Occipital lobe (tissue), 2 donors: ENCODE data around the gene PRKAG2. TPM values are rescaled to one million over a fixed set of nuclear protein-coding genes. Genes with fewer than 3 reads are reported as not detected.
A peak's percentile ranks its signal among the peaks of the same experiment; 100 is the strongest.

ENCODE experiments used
- DNase-seq: peaks from one replicate; lab custom pipeline; 2025; lab: John Stamatoyannopoulos, UW
- total RNA-seq: library from RNA; depleted of rRNA; stranded (reverse); fragments of >200 nt; gene quantifications from one replicate; pipeline ENCODE4 v1.2.3, GENCODE V29; 2014

Gene PRKAG2
- total RNA-seq, 1 donor from 2014 or later, result 32.9 TPM

- DNase-seq, result no peak
These were observed 307.7 kb downstream of the PRKAG2 start for GRCh38 chr7:151568956-151569940.

- no peak for DNase-seq
These were observed 310.0 kb downstream of the PRKAG2 start for GRCh38 chr7:151566897-151567320.

- no peak for DNase-seq
These were observed 311.4 kb downstream of the PRKAG2 start for GRCh38 chr7:151565541-151565940.

- DNase-seq, result no peak
These were observed 316.7 kb downstream of the PRKAG2 start for GRCh38 chr7:151560243-151560642.

GRCh38 chr7:151559557-151560183, 317.2 kb downstream of the PRKAG2 start:
- DNase-seq, result no peak

GRCh38 chr7:151558575-151558974, 318.3 kb downstream of the PRKAG2 start:
- no peak for DNase-seq

GRCh38 chr7:151556592-151556991, 320.3 kb downstream of the PRKAG2 start:
- no peak for DNase-seq

- no peak for DNase-seq
These were observed 323.6 kb downstream of the PRKAG2 start for GRCh38 chr7:151553356-151553755.

GRCh38 chr7:151552352-151553028, 324.4 kb downstream of the PRKAG2 start:
- DNase-seq, result no peak

- DNase-seq, result no peak
These were observed 325.1 kb downstream of the PRKAG2 start for GRCh38 chr7:151551820-151552219.

GRCh38 chr7:151550656-151551286, 326.1 kb downstream of the PRKAG2 start:
- DNase-seq, result no peak

GRCh38 chr7:151549644-151550043, 327.3 kb downstream of the PRKAG2 start:
- DNase-seq, result no peak

- no peak for DNase-seq
These were observed 327.8 kb downstream of the PRKAG2 start for GRCh38 chr7:151549083-151549482.

- no peak for DNase-seq
These were observed 332.7 kb downstream of the PRKAG2 start for GRCh38 chr7:151544183-151544582.

- DNase-seq, result no peak
These were observed 334.2 kb downstream of the PRKAG2 start for GRCh38 chr7:151542606-151543130.

- DNase-seq, result no peak
These were observed 335.0 kb downstream of the PRKAG2 start for GRCh38 chr7:151541709-151542499.

GRCh38 chr7:151540146-151540545, 336.8 kb downstream of the PRKAG2 start:
- DNase-seq, result no peak

GRCh38 chr7:151539088-151539671, 337.7 kb downstream of the PRKAG2 start:
- peak; percentile 62 for DNase-seq

GRCh38 chr7:151537818-151538561, 338.9 kb downstream of the PRKAG2 start:
- DNase-seq, result no peak
